LNCaP clone FGC (cell line): ENCODE measurements around the gene GRM8.

ENCODE experiments used
- DNase-seq: peaks from one replicate; pipeline ENCODE4 v3.0.0-alpha.2; 2011; ENCODE audit warnings: low read depth
- H3K4me3 ChIP-seq: 2 replicates; pipeline ENCODE4 v1.5.1; 2011; ENCODE audit warnings: mild to moderate bottlenecking, low read depth, low read length, control low read depth
- CTCF ChIP-seq: IDR thresholded peaks from 2 replicates; pipeline ENCODE4 v1.5.1; 2012; ENCODE audit warnings: mild to moderate bottlenecking; ENCODE audit not compliant: control insufficient read depth, insufficient read depth; ENCODE audit errors: extremely low read depth

The GRM8 gene

GRCh38 chr7:126460664-126461063 is 792.1 kb downstream of the GRM8 start:
- TF ChIP-seq CTCF = no peak
- no peak overlapping the region for H3K4me3 ChIP-seq
- no peak for DNase-seq

GRCh38 chr7:126453104-126453503 is 799.6 kb downstream of the GRM8 start:
- no peak for TF ChIP-seq CTCF
- DNase-seq = no peak

DNA sequence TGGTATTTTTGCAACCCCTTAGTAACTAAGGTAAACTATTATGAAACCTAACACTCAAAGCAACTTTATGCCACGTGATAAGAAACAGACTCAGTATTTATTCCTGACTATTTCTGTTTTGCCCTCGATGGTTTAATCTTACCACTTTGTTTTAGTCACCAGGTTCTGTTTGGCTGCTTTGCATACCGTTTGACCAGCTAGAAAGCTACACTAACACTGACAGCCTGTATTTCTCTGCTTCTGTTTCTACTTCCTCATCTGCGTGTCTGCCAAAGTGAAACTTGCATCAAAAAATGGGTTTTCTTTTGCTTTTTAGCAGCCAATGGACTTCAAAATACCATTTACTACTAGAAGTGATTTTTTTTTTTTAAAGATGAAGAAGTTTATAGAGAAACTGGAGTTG is 802.5 kb downstream of the GRM8 start:
- H3K4me3 ChIP-seq = no peak overlapping the region
- no peak for TF ChIP-seq CTCF
- no peak for DNase-seq

More at GRCh38 chr7:126453104-126453503, 799.6 kb downstream of the GRM8 start:
- H3K4me3 ChIP-seq = no peak overlapping the region

GRCh38 chr7:126449611-126450268 is 803.0 kb downstream of the GRM8 start:
- no peak overlapping the region for H3K4me3 ChIP-seq
- no peak for DNase-seq

GRCh38 chr7:126447984-126448383 is 804.8 kb downstream of the GRM8 start:
- no peak overlapping the region for H3K4me3 ChIP-seq
- DNase-seq = no peak
- TF ChIP-seq CTCF = no peak

More at GRCh38 chr7:126449611-126450268, 803.0 kb downstream of the GRM8 start:
- TF ChIP-seq CTCF = no peak

DNA sequence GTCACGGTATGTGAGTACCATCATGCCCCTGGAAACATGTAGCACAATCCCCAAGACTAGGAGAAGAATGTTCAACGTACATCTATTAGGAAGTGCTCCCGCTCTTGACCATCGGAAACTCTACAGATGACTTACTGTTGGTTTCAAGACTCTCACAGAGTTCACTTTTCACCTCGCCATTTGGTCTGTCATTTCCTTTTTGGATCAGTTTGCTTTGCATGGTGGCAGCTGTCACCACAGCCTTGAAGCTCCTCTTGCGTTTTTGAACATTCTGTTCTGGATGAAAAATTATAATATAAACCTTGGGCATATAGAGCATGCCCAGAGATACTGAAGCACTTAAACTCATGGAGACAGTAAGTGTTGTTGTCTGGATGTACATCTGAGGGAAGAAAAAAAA is 806.8 kb downstream of the GRM8 start:
- TF ChIP-seq CTCF = no peak
- no peak overlapping the region for H3K4me3 ChIP-seq
- DNase-seq = no peak

DNA sequence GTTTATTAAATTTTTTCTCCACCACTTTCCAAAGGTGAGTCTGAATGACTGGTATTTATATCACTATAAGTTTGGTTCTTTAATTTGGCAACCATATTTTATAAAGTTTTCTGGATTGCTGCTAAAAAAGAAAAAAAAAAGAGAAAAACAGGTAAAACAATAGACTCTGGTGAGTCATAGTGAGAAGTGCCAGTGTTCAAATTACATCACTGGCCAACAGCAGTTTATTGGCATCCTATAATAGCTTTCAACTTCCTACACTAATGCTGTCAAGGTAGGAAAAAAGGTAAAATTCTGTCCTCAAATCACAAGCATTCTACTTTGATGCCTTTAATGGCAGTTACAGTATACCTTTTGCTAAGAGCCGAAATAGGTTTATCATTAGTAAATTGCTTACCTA is 808.8 kb downstream of the GRM8 start:
- H3K4me3 ChIP-seq = no peak overlapping the region
- no peak for DNase-seq
- no peak for TF ChIP-seq CTCF
